GM19455 (cell line): ENCODE measurements around the gene IRAK1BP1.
"Not testable (repeated sequence)": the region's sequence is repeated elsewhere in the genome, so short reads cannot be mapped to it uniquely, and the experiment has no call there.

Source experiments
- ATAC-seq: cut with Tn5 transposase; IDR thresholded peaks from one replicate; pipeline ENCODE4 v1.9.1; 2021; ENCODE audit not compliant: unreplicated experiment

The IRAK1BP1 gene

DNA sequence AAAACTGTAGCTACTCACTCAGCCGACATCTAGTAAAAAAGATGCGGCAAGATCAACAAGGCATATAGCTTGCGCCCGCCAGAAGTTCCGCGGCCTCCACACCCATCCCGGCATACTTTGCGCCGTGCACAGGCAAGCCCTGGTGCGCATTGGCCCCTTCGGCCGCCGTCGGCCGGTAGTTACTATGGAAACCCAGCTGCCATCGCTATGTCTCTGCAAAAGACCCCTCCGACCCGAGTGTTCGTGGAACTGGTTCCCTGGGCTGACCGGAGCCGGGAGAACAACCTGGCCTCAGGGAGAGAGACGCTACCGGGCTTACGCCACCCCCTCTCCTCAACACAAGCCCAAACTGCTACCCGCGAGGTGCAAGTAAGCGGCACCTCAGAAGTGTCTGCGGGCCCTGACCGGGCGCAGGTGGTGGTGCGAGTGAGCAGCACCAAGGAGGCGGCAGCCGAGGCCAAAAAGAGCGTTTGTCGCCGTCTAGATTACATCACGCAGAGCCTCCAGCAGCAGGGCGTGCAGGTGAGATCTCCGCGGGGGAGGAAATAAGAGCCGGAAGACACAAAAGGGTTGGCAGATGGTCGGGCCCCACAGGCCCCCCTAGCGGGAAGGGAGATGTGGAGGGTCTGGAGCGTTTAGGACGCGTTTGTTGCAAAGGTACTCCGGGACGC is at the start of gene IRAK1BP1:
TSS of gene IRAK1BP1 (plus strand) at position 182 of the 671 bp plus-strand sequence. CDS start at position 208, 26 bp downstream.
- peak; percentile 99 for ATAC-seq

DNA sequence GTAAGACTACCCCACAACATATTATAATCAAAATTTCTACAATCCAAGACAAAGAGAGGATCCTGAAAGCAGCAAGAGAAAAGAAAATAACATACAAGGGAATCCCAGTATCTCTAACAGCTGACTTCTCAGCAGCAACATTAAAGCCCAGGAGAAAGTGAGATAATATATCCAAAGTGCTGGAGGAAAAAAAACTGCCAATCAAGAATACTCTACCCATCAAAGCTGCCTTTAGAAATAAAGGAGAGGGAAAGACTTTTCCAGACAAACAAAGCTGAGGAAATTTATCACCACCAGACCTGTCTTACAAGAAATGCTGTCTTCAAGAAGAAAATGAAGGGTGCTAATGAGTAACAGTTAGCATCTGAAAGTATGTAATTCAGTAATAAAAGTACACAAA is 43.3 kb upstream of the IRAK1BP1 start:
- ATAC-seq: no peak

DNA sequence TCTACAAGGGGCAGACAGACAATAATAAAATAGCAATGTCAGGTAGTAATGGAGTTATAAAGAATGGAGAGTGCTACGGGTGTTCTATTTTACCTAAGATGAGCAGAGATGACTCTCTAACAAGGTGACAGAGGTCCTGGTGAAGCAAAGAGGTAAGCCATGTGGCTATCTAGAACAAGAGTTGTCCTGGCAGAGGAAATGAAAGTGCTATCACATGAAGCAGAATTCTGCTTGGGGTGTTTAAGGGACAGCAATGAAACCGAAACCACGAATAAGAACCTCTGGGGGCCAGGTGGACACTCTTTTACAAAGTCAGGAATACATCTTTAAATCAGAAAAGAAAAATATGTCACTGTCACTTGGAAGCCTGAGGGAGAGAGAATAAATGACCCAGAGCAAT is 37.9 kb upstream of the IRAK1BP1 start:
- no peak for ATAC-seq

- ATAC-seq: no peak
Observed at GRCh38 chr6:78830805-78831204, 36.5 kb upstream of the IRAK1BP1 start.

DNA sequence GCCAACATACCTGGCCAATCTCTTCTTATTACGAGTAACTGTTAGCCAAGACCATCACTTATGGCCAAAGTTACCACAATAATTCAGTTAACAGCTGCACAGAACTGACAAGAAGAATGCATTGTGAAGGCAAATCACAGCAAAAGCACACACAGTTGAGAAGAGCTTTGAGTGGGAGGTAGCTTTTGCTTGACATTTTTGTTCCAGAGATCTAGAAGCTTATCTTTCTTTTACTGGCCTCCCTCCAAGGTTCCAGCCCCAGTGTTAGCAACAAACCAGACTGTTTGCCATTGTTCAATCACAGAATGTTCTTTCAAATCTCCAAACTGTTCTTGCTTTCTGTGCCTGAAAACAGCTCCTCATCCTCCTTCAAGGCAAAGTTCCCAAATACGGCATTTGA is 35.9 kb upstream of the IRAK1BP1 start:
- no peak for ATAC-seq

DNA sequence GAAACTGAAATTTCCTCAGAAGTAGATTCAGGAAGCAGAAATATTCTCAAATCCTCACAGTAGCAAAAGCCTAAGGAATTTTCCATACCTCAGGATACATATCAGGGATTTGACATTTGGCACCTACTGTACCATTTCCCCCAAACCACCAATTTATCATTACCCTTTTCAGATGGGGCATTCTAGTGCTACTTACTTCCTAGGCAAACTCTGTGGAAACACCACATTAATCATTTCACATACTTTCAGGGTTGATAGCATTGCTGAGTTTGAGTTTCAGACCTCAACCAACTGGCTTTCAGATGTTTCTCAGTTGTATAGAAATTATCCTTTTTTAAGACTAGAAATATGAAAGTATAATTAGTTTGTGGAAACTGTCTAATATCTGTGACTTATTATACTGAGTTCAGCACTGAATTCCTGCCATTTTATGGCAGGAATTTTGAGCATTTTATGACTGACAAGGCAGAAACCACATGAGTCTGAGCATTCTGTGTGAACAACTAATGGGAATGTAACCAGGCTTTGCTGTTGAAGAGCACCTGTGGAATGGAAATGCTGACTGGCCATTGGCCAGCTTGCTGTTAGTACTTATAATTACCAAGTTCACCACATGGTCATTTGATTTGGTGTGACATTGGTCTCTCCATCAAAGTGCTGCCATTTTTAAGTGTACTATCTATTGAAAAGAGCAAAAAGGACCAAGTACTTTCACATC is 35.1 kb upstream of the IRAK1BP1 start:
- ATAC-seq: no peak

GRCh38 chr6:78835817-78836216 is 31.5 kb upstream of the IRAK1BP1 start:
- ATAC-seq: no peak

GRCh38 chr6:78836598-78836997 is 30.8 kb upstream of the IRAK1BP1 start:
- no peak for ATAC-seq

- ATAC-seq: no peak
Observed at GRCh38 chr6:78841111-78841510, 26.2 kb upstream of the IRAK1BP1 start.

DNA sequence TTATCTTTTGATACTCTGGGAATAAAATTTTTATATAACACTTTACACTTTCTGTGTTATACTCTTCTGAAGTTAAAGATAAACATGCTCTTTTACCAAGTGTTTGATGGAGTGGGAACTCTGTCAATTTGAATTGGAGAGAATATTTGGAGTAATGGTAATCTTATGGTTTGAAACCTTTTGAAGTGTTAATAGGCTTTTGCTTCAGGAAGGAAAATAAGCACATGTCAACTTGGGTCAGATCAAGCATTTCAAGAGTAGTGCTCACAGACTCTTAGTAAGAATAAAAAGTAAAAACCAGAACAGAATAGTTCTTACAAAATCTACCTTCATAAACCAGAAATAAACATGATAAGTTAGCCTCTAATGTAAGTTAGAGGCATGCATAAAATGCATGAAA is 24.4 kb upstream of the IRAK1BP1 start:
- ATAC-seq: no peak

- ATAC-seq: no peak
Observed at GRCh38 chr6:78844899-78845298, 22.5 kb upstream of the IRAK1BP1 start.

GRCh38 chr6:78845567-78845966 is 21.8 kb upstream of the IRAK1BP1 start:
- ATAC-seq: no peak

- no peak for ATAC-seq
Observed at GRCh38 chr6:78850621-78851020, 16.7 kb upstream of the IRAK1BP1 start.

DNA sequence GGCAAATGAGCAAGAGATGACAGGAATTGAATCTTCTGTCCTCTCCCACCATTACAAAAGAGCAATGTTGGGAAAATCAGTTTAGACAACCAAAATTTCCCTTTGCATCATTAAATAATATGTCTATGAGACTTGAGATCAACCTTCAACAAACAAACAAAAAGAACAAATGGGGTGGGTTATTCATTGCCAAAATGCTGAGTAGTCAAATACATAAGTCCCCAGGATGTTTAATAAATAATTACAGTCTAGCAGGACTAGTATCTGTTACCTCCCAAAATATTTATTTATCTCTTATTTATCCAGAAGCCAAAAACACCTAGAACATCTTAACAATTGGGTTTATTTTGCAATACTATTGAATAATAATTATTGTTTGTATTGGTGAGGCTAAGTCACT is 16.2 kb upstream of the IRAK1BP1 start:
- ATAC-seq: no peak

GRCh38 chr6:78854546-78854945 is 12.8 kb upstream of the IRAK1BP1 start:
- no peak for ATAC-seq

DNA sequence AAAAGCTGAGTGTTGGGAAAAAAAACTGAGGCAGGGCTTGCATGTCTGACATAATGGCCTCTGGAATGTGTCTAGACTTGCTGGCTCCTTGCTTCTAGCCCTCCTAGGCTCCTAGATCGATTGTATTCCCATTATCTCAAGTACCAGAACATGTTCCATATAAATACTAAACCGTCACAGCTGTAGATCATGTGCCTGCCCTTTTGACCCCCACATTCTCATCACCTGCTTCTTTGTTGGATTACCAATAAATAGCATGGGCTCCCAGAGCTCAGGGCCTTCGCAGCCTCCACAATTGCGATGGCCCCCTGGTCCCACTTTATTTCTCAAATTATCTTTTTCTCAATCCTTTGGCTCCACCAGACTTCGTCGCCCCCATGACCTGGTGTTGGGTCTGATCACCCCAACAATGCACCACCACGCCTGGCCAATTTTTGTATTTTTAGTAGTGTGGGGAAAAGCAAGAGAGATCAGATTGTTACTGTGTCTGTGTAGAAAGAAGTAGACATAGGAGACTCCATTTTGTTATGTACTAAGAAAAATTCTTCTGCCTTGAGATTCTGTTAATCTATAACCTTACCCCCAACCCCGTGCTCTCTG is 8.9 kb upstream of the IRAK1BP1 start:
- ATAC-seq: not testable (repeated sequence)

DNA sequence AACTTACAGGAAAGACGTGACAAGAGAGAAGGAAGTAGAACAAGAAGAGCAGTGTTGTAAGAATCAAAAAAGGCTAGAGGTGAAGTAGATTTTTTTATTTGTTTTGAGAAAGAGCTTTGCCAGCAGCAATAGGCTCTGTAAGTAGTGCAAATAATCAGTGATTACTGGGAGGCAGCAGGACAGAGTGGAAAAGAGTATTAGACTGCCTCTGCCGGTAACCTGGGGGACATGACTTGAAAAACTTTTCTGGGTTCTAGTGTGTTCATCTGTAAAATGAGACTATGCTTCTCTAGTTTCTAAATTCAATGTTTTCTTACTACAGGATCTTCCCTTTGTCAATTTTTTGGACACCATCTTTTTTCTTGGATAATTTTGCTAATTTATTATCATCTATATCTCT is 5.8 kb upstream of the IRAK1BP1 start:
- ATAC-seq: no peak

DNA sequence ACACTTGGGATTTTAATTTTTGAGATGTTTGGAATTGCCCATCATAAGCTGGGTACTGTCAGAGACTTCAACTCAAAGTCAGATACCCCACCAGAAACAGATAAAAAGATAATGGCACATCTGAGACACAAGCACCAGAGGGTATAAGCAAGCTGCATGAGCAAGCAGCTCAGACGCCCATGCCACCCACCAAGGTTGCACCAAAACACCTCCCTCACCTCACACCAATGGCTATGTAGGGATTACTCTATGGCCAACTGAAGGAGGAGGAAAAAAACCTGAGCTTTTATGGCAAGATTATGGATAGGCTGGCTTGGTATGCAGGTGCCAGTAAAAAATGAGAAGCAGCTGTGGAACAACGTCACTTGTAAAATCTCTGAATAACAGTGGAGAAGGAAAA is 3.8 kb upstream of the IRAK1BP1 start:
- no peak for ATAC-seq

GRCh38 chr6:78864957-78865356 is 2.4 kb upstream of the IRAK1BP1 start:
- ATAC-seq: no peak

DNA sequence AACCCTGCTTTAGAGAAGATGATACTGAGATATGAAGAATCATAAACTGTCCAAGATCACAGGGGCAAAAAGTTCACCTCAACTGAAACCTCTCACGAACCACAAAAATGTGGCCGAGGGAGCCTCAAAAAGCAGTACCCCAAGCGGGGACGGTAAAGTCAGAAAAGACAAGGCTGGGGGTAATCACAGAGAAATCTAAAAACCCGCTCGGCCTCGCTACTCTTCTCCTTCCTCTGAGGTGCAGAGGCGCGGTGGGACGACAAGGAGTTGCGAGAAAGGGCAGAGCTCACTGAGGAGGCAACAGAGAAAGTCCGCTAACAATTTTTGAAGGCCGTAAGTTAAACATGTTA is 356 bp upstream of the IRAK1BP1 start:
- ATAC-seq: peak; percentile 42

DNA sequence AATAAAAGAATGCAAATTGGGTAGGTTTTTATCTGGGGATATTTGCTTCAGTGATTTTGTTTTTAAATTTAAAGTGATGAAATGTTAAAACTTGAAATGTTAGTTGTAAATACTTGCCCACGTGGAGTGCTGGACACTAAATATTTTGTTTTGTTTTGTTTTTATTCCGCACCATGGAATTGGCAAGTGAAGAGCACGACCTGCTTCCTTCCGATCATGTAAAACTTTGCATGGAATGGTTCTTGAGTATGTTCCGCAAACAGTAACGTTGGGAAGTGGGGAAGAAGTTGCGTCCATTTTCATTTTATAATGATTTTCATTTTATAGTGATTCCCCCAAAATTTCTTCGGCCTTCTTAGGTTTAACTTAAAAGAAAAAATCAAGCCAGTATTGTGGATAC is 765 bp downstream of the IRAK1BP1 start:
- ATAC-seq: no peak

- ATAC-seq: no peak
Observed at GRCh38 chr6:78875505-78875904, 8.2 kb downstream of the IRAK1BP1 start.
